Endothelial cell (in vitro differentiated cells): ENCODE data around the gene KLRC3. TPM values are rescaled to one million over a fixed set of nuclear protein-coding genes. Genes with fewer than 3 reads are reported as not detected.
"Not testable (repeated sequence)": the region's sequence is repeated elsewhere in the genome, so short reads cannot be mapped to it uniquely, and the experiment has no call there.

ENCODE experiments used
- DNase-seq: peaks from one replicate; pipeline ENCODE4 v3.0.0; 2021; ENCODE audit warnings: low spot score
- H3K27ac Mint-ChIP-seq: one replicate; pipeline ENCODE4 v1.8.0; 2021; ENCODE audit warnings: mixed read lengths, inconsistent platforms; ENCODE audit not compliant: unreplicated experiment
- H3K27me3 Mint-ChIP-seq: one replicate; pipeline ENCODE4 v1.8.0; 2021; ENCODE audit warnings: mild to moderate bottlenecking, moderate library complexity, mixed read lengths, inconsistent platforms; ENCODE audit not compliant: unreplicated experiment
- H3K36me3 Mint-ChIP-seq: one replicate; pipeline ENCODE4 v1.8.0; 2021; ENCODE audit warnings: mild to moderate bottlenecking, low read depth, mixed read lengths, inconsistent platforms; ENCODE audit not compliant: unreplicated experiment
- H3K4me1 Mint-ChIP-seq: one replicate; pipeline ENCODE4 v1.8.0; 2021; ENCODE audit warnings: mild to moderate bottlenecking, mixed read lengths, inconsistent platforms; ENCODE audit not compliant: unreplicated experiment
- H3K4me3 Mint-ChIP-seq: one replicate; pipeline ENCODE4 v1.8.0; 2021; ENCODE audit warnings: mild to moderate bottlenecking, mixed read lengths, inconsistent platforms; ENCODE audit not compliant: unreplicated experiment
- H3K9me3 Mint-ChIP-seq: one replicate; pipeline ENCODE4 v1.8.0; 2021; ENCODE audit warnings: mixed read lengths, inconsistent platforms; ENCODE audit not compliant: unreplicated experiment
- CTCF ChIP-seq: fragments of 200-600 bp; sonication (generic); IDR thresholded peaks from one replicate; pipeline ENCODE4 v1.5.0; 2021; ENCODE audit warnings: antibody characterized with exemption; ENCODE audit not compliant: unreplicated experiment
- total RNA-seq: library from RNA; stranded (reverse); fragmentation: NEBNext Ultra II Directional; extraction: Animal tissue kit (Norgen Biotek cat#: 25700); gene quantifications from one replicate; pipeline ENCODE4 v1.2.1, GENCODE V29; 2021; ENCODE audit not compliant: unreplicated experiment

Gene KLRC3
- total RNA-seq, 1 donor from 2014 or later, result not detected

GRCh38 chr12:10381928-10382628, 38.3 kb downstream of the KLRC3 start:
- H3K9me3 Mint-ChIP-seq, result no peaks in the 10 kb centered on the region
- DNase-seq, result no peak
- no peak for TF ChIP-seq CTCF
- no peaks in the 10 kb centered on the region for H3K4me1 Mint-ChIP-seq
- H3K36me3 Mint-ChIP-seq, result no peaks in the 10 kb centered on the region
- no peak overlapping the region for H3K27ac Mint-ChIP-seq
- no peak overlapping the region for H3K4me3 Mint-ChIP-seq
- no peaks in the 10 kb centered on the region for H3K27me3 Mint-ChIP-seq

- DNase-seq, H3K36me3 Mint-ChIP-seq, H3K4me1 Mint-ChIP-seq, H3K27ac Mint-ChIP-seq, H3K4me3 Mint-ChIP-seq, H3K9me3 Mint-ChIP-seq, H3K27me3 Mint-ChIP-seq: not testable (repeated sequence)
Measured at GRCh38 chr12:10378737-10379136, 41.7 kb downstream of the KLRC3 start.

- TF ChIP-seq CTCF, result no peak
- Mint-ChIP-seq H3K36me3 (no peaks in the 10 kb centered on the region), H3K27me3 (peaks cover 2% of the 10 kb centered on the region), H3K27ac (no peak overlapping the region), H3K9me3 (no peaks in the 10 kb centered on the region), H3K4me1 (peaks cover 22% of the 10 kb centered on the region), H3K4me3 (no peak overlapping the region)
- no peak for DNase-seq
Measured at GRCh38 chr12:10374624-10375018, 45.8 kb downstream of the KLRC3 start.

GRCh38 chr12:10372559-10372958, 47.8 kb downstream of the KLRC3 start:
- Mint-ChIP-seq H3K4me1 (peaks cover 22% of the 10 kb centered on the region), H3K9me3 (no peaks in the 10 kb centered on the region), H3K27me3 (peaks cover 2% of the 10 kb centered on the region), H3K4me3 (no peak overlapping the region), H3K36me3 (no peaks in the 10 kb centered on the region), H3K27ac (no peak overlapping the region)
- no peak for TF ChIP-seq CTCF
- DNase-seq, result no peak

- peak overlapping the region; percentile 11 for H3K27ac Mint-ChIP-seq
- not testable (repeated sequence) for H3K36me3 Mint-ChIP-seq, DNase-seq, H3K4me3 Mint-ChIP-seq, H3K9me3 Mint-ChIP-seq, H3K27me3 Mint-ChIP-seq
- peaks cover 22% of the 10 kb centered on the region for H3K4me1 Mint-ChIP-seq
Measured at GRCh38 chr12:10371893-10372535, 48.4 kb downstream of the KLRC3 start.
